Body of pancreas (tissue), 4 donors: ENCODE measurements around the gene SNX8. TPM values are rescaled to one million over a fixed set of nuclear protein-coding genes. Genes with fewer than 3 reads are reported as not detected.
A peak's percentile ranks its signal among the peaks of the same experiment; 100 is the strongest.

Experiments used
- ATAC-seq: fragments of 150-250 bp; one replicate; pipeline ENCODE4 v1.9.1; 2016
- DNase-seq, 4 donors: peaks; one replicate each; pipeline ENCODE4 v3.0.0-alpha.2; 2019
- H3K27ac ChIP-seq, 4 donors: fragments of 200-600 bp; sonication (generic); 1 replicate in 3 of 4; 2 replicates in 1 of 4; pipeline versions ENCODE4 v1.5.1 to v1.6.1; 2016 to 2019; ENCODE audit warnings: mild to moderate bottlenecking in 1 of 4, mixed read lengths in 1 of 4, moderate library complexity in 1 of 4
- H3K27me3 ChIP-seq, 2 donors: fragments of 200-600 bp; sonication (generic); one replicate each; pipeline ENCODE4 v1.6.0; 2016; ENCODE audit warnings: mild to moderate bottlenecking in 1 of 2
- H3K36me3 ChIP-seq, 2 donors: fragments of 200-600 bp; sonication (generic); replicated peaks in 1 of 2; 2 replicates each; pipeline ENCODE4 v1.5.1; 2016; ENCODE audit warnings: low read depth in 2 of 2; ENCODE audit not compliant: insufficient read depth in 1 of 2
- H3K4me1 ChIP-seq: fragments of 200-600 bp; sonication (generic); one replicate; pipeline ENCODE4 v1.6.0; 2016
- H3K4me3 ChIP-seq, 2 donors: fragments of 200-600 bp; sonication (generic); 1 replicate in 1 of 2; 2 replicates in 1 of 2; pipeline ENCODE4 v1.5.1; 2016 to 2019
- H3K9me3 ChIP-seq, 3 donors: fragments of 200-600 bp; sonication (generic); 1 replicate in 2 of 3; 2 replicates in 1 of 3; pipeline ENCODE4 v1.5.1; 2016
- CTCF ChIP-seq, 7 experiments: fragments of 450-650 bp in 4 of 7; fragments of 200-600 bp in 3 of 7; sonication (generic) in 3 of 7; IDR thresholded peaks; one replicate each; pipeline ENCODE4 v1.5.1; 2016 to 2019; ENCODE audit warnings: antibody characterized with exemption in 7 of 7
- POLR2A ChIP-seq, 3 donors: fragments of 450-650 bp; IDR thresholded peaks; one replicate each; pipeline ENCODE4 v1.6.1; 2016; ENCODE audit warnings: antibody characterized with exemption in 3 of 3, mild to moderate bottlenecking in 2 of 3
- WGBS, 2 donors: methylation state at CpG; one replicate each; pipeline ENCODE4 v1.1.5; 2017; 5-methylcytosine and 5-hydroxymethylcytosine counted together
- intact Hi-C: fragments of 100-400 bp; cut with DNase I; formaldehyde crosslinking; loops from one replicate; pipeline ENCODE4 v1.15.1; 2023
- total RNA-seq, 2 donors: library from RNA; depleted of rRNA; stranded (reverse); fragments of >200 nt; gene quantifications; one replicate each; pipeline ENCODE4 v1.1.0, GENCODE V29; 2016

The SNX8 gene
- total RNA-seq, 2 donors from 2014 or later, result 5.3 to 6.2 TPM

GRCh38 chr7:2208712-2209111 is 105.5 kb downstream of the SNX8 start:
- ATAC-seq, result no peak
- intact Hi-C loops, result loop anchor here (10.0 kb wide), 1 partner anchor 544 kb away; no protein-coding TSS in a partner anchor

GRCh38 chr7:2205036-2205780 is 109.0 kb downstream of the SNX8 start:
- TF ChIP-seq POLR2A (IDR thresholded peaks at IDR 0.05) (no peak), CTCF (IDR thresholded peaks at IDR 0.05) (no peak)
- WGBS, 2 donors, result 87 to 88% methylated on average over 16 of the region's 16 CpGs
- no peaks in the 10 kb centered on the region for H3K9me3 ChIP-seq
- no peaks in the 10 kb centered on the region for H3K27me3 ChIP-seq
- H3K27ac ChIP-seq, result no peak overlapping the region
- H3K4me3 ChIP-seq, result no peak overlapping the region
- intact Hi-C loops, result loop anchor here (10.0 kb wide), 1 partner anchor 540 kb away; no protein-coding TSS in a partner anchor
- no peaks in the 10 kb centered on the region for H3K36me3 ChIP-seq
- DNase-seq (no peak), ATAC-seq (no peak)
- no peaks in the 10 kb centered on the region for H3K4me1 ChIP-seq

More at GRCh38 chr7:2208712-2209111, 105.5 kb downstream of the SNX8 start:
- DNase-seq, result no peak
- Histone ChIP-seq H3K27me3 (no peaks in the 10 kb centered on the region), H3K4me3 (no peak overlapping the region), H3K4me1 (no peaks in the 10 kb centered on the region), H3K27ac (no peak overlapping the region), H3K36me3 (peaks cover 0 to 3% of the 10 kb centered on the region in 2 donors), H3K9me3 (no peaks in the 10 kb centered on the region)
- TF ChIP-seq POLR2A (IDR thresholded peaks at IDR 0.05) (no peak), CTCF (IDR thresholded peaks at IDR 0.05) (no peak)
- 91 to 92% methylated on average over 16 of the region's 16 CpGs for WGBS, 2 donors

- H3K36me3 ChIP-seq, result no peaks in the 10 kb centered on the region
- H3K9me3 ChIP-seq, result no peaks in the 10 kb centered on the region
- TF ChIP-seq CTCF (IDR thresholded peaks at IDR 0.05), result no peak
- intact Hi-C loops, result loop anchor here (10.0 kb wide), 1 partner anchor 540 kb away; no protein-coding TSS in a partner anchor
- H3K4me1 ChIP-seq, result no peaks in the 10 kb centered on the region
- no peak overlapping the region for H3K27ac ChIP-seq
- ATAC-seq (no peak), DNase-seq (no peak)
- 94 to 95% methylated on average over 11 of the region's 11 CpGs for WGBS, 2 donors
- no peak overlapping the region for H3K4me3 ChIP-seq
- no peaks in the 10 kb centered on the region for H3K27me3 ChIP-seq
Observed at GRCh38 chr7:2204446-2204845, 109.8 kb downstream of the SNX8 start.

- Histone ChIP-seq H3K4me1 (no peaks in the 10 kb centered on the region), H3K27me3 (no peaks in the 10 kb centered on the region), H3K36me3 (no peaks in the 10 kb centered on the region), H3K9me3 (no peaks in the 10 kb centered on the region), H3K27ac (no peak overlapping the region), H3K4me3 (no peak overlapping the region)
- DNase-seq (no peak), ATAC-seq (peak; percentile 25)
- TF ChIP-seq CTCF (IDR thresholded peaks at IDR 0.05) (no peak), POLR2A (IDR thresholded peaks at IDR 0.05) (no peak)
- intact Hi-C loops, result loop anchor here (10.0 kb wide), 1 partner anchor 539 kb away; no protein-coding TSS in a partner anchor
- WGBS, 2 donors, result 78 to 79% methylated on average over 13 of the region's 13 CpGs
Observed at GRCh38 chr7:2203766-2204300, 110.4 kb downstream of the SNX8 start.
